Fibroblast of skin of abdomen (primary cell): Measurements from ENCODE around the gene DLG1.
A peak's percentile ranks its signal among the peaks of the same experiment; 100 is the strongest.

ENCODE experiments used
- DNase-seq: peaks from one replicate; pipeline ENCODE4 v3.0.0-alpha.2; 2013

DLG1 gene

DNA sequence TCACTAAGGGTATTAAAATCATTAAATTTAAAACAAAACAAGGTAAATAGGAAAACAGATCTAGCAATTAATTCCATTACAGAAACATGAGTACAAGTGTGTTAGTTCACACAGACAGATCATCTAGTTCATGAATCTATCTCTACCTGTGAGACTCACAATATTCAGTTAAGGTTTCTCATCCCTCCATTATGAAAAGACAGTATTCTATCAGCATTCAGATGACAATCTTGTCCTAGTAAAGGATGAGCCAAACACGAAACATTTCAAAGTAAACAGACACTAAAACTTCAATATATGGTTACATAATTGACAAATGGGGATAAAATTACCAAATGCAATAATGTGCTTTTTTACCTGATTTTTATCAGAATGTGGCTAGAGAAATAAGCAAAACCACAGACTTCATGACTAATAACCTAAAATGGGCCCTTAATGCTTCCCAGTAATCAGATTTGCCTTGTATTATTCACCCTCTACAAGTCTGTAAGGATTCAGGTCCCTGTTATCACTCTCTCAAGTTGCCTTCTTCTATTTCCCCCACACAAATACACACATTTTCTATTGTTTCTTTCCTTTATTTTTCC, 126.8 kb downstream of the DLG1 start:
- peak; percentile 24 for DNase-seq

DNA sequence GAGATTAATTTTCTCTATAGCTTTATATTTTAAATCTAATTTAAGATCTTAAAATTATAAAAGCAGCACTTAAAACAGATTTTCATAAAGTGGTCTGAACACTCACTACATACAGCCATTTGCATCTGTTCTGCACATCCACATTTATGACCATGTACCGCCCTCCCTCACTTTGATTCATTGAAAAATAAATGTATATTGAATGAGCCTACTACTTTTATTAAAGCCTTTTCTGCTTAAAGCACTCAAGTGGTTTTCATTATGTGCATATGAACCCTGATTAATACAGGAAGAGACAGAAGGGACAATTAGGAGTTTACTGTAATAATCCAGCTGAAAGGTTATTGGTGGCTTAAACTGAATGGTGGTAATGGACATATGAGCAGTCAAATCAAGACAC, 129.4 kb downstream of the DLG1 start:
- no peak for DNase-seq

DNA sequence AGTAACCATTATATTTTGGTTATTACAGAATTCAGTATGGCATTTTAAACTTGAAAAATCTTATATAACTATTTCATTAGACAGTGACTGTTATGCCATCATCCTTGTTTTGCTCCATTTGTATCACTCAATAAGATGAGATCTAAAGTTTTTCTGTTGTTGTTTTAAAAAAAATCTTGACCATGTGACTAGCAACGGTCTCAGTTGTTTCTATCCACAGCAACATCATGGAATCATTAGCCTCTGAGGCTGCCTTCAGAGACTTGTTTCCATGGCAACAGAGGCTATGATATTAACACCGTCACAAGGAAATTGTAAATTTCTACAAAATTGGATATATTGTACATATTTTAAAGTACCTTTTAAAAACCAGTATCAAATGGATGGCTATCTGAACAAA, 129.8 kb downstream of the DLG1 start:
- DNase-seq, result peak; percentile 51

DNA sequence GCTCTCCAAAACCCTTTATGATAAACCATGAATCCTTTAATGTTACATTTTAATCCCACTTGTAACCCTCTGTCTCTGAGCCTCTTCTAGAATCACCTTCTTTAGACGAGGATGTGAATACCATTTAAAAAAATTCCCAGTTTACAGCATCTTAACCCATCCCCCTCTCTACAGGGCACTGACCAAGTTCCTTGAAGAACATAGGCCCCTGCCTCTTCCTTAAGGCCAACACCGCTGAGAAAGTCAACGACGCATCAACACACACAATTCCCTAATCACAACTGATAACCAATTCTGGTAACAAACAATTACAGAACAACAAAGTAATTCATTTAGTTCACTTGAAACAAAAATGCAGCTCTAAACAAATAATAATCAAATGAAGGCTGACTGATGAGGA, 130.3 kb downstream of the DLG1 start:
- no peak for DNase-seq

DNA sequence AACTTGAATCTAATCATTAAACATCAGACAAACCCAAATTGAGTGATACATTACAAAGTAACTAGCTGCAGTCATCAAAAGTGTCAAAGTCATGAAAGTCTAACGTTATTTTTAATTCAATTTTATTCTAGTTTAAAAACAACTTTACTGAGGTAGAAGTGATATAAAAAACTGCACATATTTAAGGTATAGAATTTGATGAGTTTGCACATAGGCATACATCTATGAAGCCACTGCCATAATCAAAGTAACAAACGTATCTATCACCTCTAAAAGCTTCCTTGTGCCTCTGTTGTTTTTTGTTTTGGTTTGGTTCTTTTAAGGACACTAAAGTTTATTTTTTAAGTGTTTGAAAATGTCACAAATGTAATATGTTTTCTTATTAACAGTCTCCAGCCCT, 130.9 kb downstream of the DLG1 start:
- DNase-seq, result no peak

DNA sequence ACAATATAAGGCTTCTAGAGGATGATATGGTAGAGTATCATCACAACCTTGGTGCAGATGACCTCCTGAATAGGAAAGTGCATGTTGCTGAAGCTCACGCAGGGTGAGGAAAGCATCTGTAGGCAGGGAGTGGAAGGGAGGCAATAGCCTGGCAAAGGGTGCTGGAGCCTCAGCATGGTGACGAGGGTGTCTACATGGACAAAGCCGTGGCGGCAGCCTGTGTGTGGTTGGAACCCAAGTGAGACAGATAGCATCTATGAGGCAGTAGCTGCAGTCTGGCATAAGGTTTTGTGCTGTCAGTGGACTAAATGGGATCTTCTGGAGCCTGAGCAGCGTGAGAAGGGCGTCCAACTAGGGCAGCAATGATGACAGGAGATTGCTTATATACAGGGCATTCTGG, 132.5 kb downstream of the DLG1 start:
- DNase-seq, result no peak

DNA sequence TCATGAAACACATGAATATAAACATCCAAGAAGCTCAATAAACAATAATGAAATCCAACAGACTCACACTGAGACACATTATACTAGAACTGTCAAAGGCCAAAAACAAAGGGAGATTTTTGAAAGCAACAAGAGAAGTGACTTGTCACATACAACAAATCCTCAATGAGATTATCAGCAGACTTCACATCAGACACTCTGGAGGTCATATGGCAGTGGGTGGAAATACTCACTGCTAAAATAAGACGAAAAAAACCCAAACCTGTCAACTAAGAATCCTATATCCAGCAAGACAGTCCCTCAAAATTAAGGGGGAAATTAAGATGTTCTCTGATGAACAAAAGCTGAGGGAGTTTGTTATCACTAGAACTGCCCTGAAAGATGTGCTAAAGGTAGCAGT, 143.4 kb downstream of the DLG1 start:
- DNase-seq, result no peak

DNA sequence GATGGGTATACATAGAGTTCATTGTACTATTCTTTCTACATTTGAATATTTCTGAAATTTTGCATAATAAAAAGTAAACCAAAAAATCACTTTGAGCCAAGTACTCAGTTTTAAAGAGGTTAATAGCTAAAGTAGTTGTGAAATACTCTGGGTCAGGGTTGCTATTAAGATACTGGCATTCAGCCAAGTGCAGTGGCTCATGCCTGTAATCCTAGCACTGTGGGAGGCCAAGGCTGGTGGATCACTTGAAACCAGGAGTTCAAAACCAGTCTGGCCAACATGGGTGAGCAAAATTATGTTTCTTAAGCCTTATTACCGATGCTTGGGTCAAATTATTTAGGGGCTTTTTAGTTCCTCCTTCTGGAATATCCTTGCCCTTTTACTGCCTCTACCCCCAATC, 146.8 kb downstream of the DLG1 start:
- DNase-seq, result peak; percentile 65

DNA sequence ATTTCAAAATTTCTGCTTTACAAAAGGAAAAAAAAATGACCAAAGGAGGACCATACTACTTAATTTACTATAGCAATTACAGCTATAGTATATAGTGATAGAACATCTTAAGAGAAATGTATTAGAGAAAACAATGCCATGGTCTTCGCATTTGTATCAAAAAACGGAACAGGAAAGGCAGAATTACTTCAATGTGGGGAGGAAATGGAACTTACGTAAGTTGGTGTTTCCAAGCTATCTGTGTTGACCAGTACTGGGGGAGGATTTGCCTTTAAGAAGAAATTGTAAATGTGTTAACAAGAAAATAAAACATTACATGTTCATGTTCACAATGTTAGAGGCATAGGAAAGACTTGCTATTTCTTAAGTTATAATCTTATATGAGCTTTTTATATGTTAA, 148.9 kb downstream of the DLG1 start:
- no peak for DNase-seq

DNA sequence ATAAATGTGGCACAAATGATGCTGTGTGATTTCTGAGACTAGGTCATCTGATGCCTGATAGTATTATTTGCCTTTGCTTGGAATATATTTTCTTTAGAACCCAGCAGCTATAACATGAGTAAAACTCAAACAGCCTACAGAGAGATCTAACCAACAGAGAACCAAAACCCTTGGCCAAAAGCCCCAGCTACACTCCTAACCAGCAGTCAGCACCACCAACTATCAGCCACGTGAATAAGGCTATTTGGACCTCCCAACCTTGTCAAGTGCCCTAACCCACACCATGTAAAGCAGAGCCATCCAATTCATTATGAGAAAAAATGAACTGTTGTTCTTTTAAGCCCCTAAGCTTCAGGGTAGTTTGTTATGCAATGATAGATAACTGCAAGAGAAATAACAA, 154.2 kb downstream of the DLG1 start:
- no peak for DNase-seq

DNA sequence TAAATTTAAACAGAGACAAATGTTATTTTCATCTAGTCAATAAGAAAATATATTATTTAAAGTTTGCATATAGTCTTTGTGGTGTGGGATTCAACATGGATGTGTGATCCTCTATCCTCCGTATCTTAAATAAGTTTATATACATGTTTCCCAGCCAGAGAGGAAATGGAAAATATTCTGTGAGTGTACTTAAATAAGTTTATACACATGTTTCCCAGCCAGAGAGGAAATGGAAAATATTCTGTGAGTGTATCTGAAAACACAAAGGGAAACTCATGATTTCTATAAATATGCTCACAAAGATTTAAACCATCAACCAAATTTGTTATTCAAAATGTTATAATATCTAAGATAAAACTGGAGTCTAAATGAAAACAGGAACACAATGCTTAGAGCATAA, 158.8 kb downstream of the DLG1 start:
- DNase-seq, result no peak

DNA sequence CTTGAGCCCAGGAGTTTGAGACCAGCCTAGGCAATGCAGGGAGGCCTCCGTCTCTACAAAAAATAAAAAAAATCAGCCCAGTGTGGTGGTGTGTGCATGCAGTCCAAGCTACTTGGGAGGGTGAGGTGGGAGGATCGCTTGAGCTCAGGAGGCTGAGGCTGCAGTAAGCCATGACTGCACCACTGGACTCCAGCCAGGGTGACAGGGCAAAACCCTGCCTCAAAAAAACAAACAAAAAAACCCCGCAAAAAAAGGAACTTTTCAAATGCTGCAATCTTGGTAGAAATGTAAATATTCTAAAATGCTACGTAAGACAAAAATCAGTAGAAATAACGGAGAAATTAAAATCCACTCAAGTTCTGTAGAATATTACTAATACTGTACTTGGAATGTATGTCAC, 160.7 kb downstream of the DLG1 start:
- DNase-seq, result no peak

DNA sequence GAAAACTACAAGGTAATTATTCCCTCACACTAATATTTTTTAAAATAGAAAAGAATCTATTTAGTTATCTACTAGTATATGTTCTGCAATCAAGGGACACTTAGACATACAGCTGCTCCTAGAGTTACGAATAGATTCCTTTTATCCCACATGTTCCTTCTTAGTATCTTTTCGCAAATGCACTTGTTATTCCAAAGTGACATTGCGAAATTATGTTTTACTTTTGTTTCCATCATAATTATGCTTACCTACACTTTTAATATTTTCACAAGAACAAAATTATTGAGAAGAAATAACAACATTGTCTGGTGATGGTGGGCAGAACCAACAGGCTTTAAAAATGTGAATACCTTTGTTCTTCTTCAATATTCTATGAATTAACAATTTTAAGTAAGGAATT, 161.7 kb downstream of the DLG1 start:
- DNase-seq, result no peak

DNA sequence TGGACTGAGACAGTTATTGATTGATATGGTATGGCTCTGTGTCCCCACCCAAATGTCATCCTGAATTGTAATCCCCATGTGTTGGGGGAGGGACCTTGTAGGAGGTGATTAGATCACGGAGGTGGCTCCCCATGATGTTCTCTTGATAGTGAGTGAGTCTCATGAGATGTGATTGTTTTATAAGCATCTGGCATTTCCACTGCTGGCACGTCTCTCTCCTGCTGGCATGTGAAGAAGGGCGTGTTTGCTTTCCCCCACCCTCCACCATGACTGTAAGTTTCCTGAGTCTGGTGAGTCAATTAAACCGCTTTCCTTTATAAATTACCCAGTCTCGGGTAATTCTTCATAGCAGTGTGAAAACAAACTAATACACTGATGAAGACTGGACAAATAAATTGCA, 163.2 kb downstream of the DLG1 start:
- DNase-seq, result no peak

DNA sequence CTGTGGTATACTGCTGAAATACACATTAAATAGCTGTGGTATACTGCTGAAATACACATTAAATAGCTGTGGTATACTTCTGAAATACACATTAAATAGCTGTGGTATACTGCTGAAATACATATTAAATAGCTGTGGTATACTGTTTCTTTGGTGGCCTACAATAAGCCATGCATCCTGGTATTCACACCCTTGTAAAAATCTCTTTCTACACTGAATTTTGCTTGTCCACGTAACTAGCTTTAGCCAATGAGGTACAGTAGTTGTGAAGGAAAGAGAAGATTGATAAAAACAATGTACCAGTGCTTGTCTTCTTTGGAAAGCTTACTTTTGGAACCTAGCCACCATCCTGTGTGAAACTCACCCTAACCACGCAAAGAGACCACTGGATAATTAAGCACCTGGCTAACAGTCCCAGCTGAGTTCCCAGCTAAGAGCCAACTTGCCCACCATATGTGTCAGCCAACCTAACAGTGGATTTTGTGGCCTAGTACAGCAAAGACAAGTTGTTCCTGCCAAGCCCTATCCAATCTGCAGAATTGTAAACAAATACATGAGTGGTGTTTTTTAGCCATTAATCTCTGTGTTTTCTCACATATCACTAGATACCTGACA, 165.4 kb downstream of the DLG1 start:
- peak; percentile 61 for DNase-seq

DNA sequence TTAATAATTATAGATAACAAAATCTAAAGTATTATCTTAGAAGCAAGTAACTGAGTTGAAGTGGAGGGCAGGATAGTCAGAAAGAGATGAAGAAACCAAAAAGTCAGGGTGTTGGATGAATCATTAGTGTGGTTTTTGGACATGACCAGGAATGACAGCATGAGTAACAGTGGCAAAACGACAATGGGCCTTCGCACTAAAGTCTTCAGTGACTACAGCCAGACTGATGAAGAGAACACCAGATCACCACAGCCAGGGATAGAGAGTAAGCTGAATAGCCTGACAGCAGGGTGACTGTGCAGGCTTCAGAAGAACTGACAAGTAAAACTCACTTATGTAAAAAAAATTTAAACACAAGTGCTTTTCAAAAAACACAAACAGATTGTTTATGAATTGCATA, 172.8 kb downstream of the DLG1 start:
- DNase-seq, result peak; percentile 48

DNA sequence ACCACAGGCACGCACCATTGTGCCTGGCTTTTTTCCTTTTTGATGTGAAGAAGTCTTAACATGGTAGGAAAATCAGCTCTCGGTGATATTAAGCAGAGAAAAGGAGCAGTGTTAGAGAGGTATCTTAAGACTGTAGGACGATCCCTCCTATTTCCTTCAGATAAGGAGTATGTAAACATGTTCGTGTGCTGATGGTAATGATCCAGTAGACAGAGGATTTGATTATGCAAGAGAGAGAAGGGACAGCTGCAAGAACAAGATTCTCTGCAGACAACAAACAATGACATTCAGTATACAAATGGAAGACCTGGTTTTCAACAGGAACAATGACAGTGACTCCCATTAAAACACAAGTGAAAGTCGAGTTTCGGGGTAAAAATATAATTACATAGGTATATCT, 173.7 kb downstream of the DLG1 start:
- no peak for DNase-seq

DNA sequence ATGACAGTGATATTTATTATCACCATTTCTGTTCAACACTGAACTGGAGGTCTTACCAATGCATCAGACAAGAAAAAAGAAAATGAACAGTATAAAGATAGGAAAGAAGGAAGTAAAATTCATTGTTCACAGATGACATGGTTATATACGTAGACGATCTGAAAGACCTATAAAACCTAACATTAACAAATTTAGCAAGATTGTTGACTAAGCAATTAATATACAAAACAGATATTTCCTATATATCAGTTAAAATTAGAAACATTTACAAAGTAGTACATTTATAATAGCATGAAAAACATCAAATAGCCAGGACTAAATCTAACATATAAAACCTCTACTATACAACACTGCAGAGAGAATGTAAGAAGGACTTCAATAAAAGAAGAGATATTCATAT, 176.0 kb downstream of the DLG1 start:
- no peak for DNase-seq

DNA sequence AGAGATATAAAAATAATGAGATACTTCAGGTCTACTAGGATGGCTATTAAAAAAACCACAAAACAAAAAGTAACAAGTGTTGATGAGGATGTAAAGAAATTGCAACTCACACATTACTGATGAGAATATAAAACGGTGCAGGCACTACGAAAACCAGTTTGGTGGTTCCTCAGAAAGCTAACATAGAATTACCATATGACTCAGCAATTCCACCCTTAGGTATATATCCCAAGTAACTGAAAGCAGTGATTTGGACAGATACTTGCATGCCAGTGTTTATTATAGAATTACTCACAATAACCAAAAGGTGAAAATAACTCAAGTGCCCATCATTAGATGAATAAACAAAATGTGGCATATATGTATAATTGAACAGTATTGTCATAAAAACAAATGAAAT, 181.3 kb downstream of the DLG1 start:
- no peak for DNase-seq

DNA sequence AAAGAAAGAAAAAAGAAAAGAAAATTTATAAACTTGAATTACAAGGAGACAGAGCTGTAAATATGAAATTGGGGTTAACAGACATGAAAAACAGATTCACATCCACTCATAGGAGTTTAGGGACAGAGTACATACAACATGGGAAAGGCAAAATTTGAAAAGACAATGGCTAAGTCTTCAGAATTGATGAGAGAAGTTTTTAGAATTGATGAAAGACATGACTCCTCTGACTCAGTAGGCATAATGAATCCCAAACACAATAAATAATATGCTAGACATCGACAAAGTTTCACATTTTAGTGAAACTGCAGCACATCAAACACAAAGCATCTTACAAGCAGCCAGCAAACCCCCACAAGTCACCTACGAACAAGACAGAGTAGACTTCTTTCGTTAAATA, 184.4 kb downstream of the DLG1 start:
- no peak for DNase-seq

DNA sequence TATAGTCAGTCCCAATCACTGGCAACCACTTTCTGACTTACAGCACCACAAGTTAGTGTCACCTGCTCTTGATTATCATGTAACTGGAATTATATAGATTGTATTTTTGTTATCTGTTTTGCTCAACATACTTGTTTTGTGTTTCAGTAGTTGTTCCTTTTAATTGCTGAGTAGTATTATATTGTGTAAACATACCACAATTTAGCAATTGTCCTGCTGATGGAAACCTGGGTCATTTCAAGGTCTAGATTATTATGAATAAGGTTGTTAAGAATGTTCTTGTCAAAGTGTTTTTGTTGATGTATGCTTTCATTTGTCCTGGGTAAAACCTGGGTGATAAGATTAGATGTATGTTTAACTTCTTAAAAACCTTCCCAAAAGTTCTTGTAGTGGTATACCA, 186.7 kb downstream of the DLG1 start:
- no peak for DNase-seq

DNA sequence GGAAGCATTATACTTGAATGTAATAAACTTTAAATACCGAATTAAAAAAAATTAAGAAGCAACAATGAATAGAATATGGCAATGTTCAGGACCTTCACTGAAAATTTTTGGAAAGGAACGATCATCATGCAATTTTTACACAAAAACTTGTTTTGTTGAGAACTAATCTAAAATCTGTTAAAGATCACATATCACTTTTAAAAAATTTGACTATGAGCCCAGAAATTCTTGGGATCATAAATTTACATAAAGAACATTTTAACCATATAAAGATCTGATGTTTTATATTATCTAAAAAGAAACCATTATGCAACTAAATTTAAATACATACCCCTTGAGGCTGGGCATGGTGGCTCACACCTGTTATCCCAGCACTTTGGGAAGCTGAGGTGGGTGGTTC, 192.6 kb downstream of the DLG1 start:
- no peak for DNase-seq

DNA sequence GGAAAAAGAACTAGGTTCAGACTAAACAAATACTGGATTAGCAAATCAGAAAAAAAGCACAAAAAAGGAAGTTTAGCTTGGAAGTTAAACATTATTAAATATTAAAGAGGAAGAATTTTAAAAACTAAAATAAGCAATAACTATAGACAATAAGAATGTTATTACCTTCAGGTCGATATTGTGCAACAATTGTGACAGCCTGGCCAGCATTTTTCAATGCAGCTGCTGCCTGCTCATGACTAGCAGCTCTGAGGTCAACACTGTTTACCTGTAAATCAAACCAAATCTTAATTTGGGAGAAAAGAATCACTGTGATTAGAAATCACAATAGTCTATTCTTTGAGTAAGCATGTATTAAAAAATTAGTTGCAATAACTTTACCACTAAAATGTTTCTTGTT, 193.7 kb downstream of the DLG1 start:
- DNase-seq, result no peak

DNA sequence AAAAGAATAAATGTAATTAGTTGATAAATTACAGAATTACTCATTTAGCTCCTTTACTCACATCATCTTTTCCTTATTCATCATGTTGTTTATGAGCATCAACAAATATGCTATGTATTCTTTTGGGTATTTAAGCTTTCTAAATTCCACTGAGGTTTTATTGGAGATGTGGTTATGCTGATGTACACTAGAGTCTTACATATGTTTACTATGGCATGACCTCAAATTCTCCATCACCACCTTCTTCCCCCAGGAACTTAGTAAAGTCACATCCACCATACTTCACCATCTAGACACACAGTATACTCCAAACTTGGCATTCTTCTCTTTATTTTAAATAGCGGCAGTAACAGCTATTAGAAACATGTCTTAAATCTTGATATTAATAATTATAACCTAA, 194.6 kb downstream of the DLG1 start:
- peak; percentile 21 for DNase-seq

DNA sequence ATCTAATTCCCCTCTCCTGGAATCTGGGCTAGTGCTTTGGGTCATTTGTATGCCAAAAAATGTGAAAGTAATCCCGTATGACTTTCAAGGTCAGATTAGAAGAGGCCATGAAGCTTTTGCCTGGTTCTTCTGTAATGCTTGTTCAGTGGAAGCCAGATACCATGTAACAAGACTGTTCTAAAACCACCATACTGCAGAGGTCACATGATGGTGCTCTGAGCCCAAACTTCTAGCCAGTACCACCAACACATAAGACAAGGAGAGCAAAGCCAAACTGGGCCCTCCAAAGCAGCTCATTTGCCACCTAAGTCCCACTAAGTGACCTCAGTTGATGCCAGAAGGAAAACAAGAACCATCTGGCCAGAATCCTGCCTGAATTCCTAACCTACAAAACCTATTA, 204.5 kb downstream of the DLG1 start:
- no peak for DNase-seq
